IPS DF 6.9 (cell line): Measurements from ENCODE around the gene ADGRL3.
"Not testable (repeated sequence)": the region's sequence is repeated elsewhere in the genome, so short reads cannot be mapped to it uniquely, and the experiment has no call there.

Experiments used
- DNase-seq: peaks from one replicate; pipeline ENCODE4 v3.0.0-alpha.2; 2013; ENCODE audit warnings: low read depth, low spot score
- H3K27ac ChIP-seq: one replicate; pipeline ENCODE4 v1.5.1; 2013; ENCODE audit warnings: low read length, control low read depth
- H3K27me3 ChIP-seq: 2 replicates; pipeline ENCODE4 v1.6.1; 2013; ENCODE audit warnings: mild to moderate bottlenecking, low read length; ENCODE audit not compliant: control insufficient read depth, insufficient read depth
- H3K36me3 ChIP-seq: 2 replicates; pipeline ENCODE4 v1.6.1; 2013; ENCODE audit warnings: low read length; ENCODE audit not compliant: control insufficient read depth, insufficient read depth
- H3K4me1 ChIP-seq: 2 replicates; pipeline ENCODE4 v1.6.1; 2013; ENCODE audit warnings: low read length; ENCODE audit not compliant: control insufficient read depth, insufficient read depth
- H3K4me3 ChIP-seq: 2 replicates; pipeline ENCODE4 v1.5.1; 2013; ENCODE audit warnings: mild to moderate bottlenecking, low read length
- H3K9me3 ChIP-seq: 2 replicates; pipeline ENCODE4 v1.6.1; 2013; ENCODE audit warnings: low read length, inconsistent platforms; ENCODE audit not compliant: control insufficient read depth, insufficient read depth
- whole genome bisulfite sequencing: extraction: QIAGEN DNeasy Blood & Tissue Kit; methylation state at CpG from one replicate; pipeline ENCODE4 v1.1.7; 2013; ENCODE audit warnings: mixed read lengths, missing lambda C conversion rate; ENCODE audit not compliant: insufficient read length, insufficient coverage; 5-methylcytosine and 5-hydroxymethylcytosine counted together

ADGRL3 gene

DNA sequence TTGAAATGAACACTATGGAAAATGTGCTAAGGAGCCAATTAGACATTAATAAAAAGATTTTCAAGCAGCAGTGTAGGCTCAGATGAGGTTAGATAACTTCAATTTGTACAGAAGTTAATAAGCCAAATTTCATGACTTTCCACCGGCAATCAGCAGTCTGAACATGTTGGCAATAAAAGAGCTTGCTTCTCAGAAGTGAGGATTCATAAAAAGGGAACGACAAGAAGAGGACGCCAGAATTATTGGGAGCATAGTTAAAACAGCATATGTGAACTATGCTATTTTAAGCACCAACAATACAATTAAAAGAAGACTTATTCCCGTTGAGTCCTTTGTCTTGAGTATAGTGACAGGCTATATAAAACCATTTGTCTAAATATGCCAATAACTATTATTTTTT is 785.3 kb downstream of the ADGRL3 start:
- no peak overlapping the region for H3K4me3 ChIP-seq
- DNase-seq = no peak
- no CpG with 5 or more reads among the region's 4 CpGs for WGBS
- H3K36me3 ChIP-seq = no peaks in the 10 kb centered on the region
- H3K27me3 ChIP-seq = no peaks in the 10 kb centered on the region
- H3K4me1 ChIP-seq = no peaks in the 10 kb centered on the region; the same call in 1 of the 2 replicates
- no peaks in the 10 kb centered on the region for H3K9me3 ChIP-seq
- H3K27ac ChIP-seq = no peak overlapping the region

GRCh38 chr4:61986929-61987328 is 786.8 kb downstream of the ADGRL3 start:
- H3K36me3 ChIP-seq, H3K4me3 ChIP-seq, H3K9me3 ChIP-seq, DNase-seq, H3K27me3 ChIP-seq, H3K4me1 ChIP-seq, H3K27ac ChIP-seq: not testable (repeated sequence)
- WGBS = no CpG with 5 or more reads among the region's 7 CpGs

DNA sequence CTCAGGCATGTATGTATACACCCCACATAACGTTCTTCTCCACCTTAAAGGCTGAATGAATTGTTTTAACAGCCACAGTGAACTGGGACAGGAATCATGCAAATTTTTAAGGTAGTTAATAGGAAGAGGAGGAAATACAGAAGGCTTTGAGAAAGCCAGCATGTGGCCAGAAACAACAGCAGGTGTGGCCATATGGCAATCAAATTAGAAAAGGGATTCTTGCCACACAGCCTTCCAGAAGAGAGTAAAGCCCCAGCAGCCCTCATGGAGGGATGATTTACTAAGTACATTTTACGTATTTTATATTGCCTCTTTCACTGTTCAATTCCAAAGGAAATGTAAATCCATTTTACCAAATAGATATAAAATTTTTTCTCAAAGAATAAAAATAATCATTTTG is 792.2 kb downstream of the ADGRL3 start:
- no peaks in the 10 kb centered on the region for H3K9me3 ChIP-seq
- H3K4me1 ChIP-seq = no peaks in the 10 kb centered on the region; the same call in 1 of the 2 replicates
- no CpG with 5 or more reads among the region's 2 CpGs for WGBS
- no peaks in the 10 kb centered on the region for H3K36me3 ChIP-seq
- no peak for DNase-seq
- no peaks in the 10 kb centered on the region for H3K27me3 ChIP-seq
- no peak overlapping the region for H3K4me3 ChIP-seq
- no peak overlapping the region for H3K27ac ChIP-seq

DNA sequence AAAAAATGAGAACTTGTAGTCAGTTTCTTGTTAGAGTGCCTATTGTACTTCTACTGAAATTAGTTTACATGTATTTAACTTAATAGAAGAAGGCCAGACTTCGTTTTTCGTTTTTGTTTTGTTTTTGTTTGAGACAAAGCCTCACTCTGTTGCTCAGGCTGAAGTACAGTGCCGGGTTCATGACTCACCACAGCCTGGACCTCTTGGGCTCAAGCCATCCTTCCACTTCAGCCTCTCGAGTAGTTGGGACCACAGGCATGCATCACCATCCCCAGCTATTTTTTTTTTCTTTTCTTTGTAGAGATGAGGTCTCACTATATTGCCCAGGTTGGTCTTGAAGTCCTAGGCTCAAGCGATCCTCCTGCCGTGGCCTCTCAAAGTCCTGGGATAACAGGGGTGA is 793.9 kb downstream of the ADGRL3 start:
- Histone ChIP-seq H3K4me1 (no peaks in the 10 kb centered on the region; the same call in 1 of the 2 replicates), H3K36me3 (no peaks in the 10 kb centered on the region), H3K27ac (no peak overlapping the region), H3K9me3 (no peaks in the 10 kb centered on the region), H3K27me3 (no peaks in the 10 kb centered on the region), H3K4me3 (no peak overlapping the region)
- no peak for DNase-seq
- no CpG with 5 or more reads among the region's 6 CpGs for WGBS

DNA sequence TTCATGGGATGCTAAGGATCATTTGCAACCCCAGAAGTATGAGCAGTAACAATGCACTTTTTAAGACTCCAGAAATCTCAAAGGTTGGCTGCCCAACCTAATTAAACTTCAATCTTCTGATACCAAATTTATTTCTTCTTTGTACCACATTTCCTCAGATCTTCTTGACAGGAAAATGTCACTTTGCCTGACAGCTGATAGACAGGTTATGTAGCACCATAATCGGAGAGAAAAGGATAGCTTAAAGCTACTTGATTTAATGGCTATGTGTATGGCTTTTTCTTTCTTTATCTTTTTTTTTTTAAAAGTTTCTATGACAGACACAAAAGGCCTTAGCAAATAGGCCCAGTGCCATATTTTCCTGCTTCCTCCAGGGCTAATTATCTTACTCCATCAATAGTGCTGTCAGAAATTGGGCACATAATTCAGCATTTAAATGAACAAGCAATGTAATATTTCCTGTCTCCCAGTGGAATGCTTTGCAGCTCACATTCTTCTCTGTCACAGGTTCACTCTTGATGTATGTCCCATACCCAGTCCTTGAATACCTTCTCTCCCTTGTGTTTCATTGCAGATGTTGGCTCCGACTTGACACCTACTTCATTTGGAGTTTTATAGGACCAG is 795.7 kb downstream of the ADGRL3 start:
- no peaks in the 10 kb centered on the region for H3K36me3 ChIP-seq
- no peak for DNase-seq
- H3K4me1 ChIP-seq = no peaks in the 10 kb centered on the region; the same call in 1 of the 2 replicates
- no peaks in the 10 kb centered on the region for H3K9me3 ChIP-seq
- H3K4me3 ChIP-seq = no peak overlapping the region
- WGBS = no CpG with 5 or more reads among the region's 2 CpGs
- H3K27me3 ChIP-seq = no peaks in the 10 kb centered on the region
- H3K27ac ChIP-seq = no peak overlapping the region

DNA sequence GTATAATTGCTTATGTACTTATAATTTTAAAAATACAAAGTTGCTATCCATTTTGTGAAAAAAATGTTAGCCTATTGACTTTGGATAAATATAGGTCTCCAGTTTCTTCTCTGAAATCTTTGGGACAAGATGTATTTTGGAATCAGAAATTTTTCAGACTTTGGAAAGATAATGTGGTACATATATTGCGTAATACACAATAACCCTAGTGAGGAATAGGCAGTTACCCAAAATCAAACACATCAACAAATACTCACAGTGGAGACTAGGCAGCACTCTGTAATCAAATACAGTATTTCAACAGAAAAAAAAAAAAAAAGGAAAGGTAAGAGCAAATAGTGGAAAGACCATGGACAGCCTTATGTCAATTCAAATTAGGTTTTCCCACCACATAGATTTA is 796.8 kb downstream of the ADGRL3 start:
- H3K9me3 ChIP-seq = no peaks in the 10 kb centered on the region
- no peak overlapping the region for H3K4me3 ChIP-seq
- no peaks in the 10 kb centered on the region for H3K27me3 ChIP-seq
- DNase-seq = no peak
- no peaks in the 10 kb centered on the region; the same call in 1 of the 2 replicates for H3K4me1 ChIP-seq
- no peak overlapping the region for H3K27ac ChIP-seq
- H3K36me3 ChIP-seq = no peaks in the 10 kb centered on the region
- WGBS = no CpG with 5 or more reads among the region's 1 CpG

DNA sequence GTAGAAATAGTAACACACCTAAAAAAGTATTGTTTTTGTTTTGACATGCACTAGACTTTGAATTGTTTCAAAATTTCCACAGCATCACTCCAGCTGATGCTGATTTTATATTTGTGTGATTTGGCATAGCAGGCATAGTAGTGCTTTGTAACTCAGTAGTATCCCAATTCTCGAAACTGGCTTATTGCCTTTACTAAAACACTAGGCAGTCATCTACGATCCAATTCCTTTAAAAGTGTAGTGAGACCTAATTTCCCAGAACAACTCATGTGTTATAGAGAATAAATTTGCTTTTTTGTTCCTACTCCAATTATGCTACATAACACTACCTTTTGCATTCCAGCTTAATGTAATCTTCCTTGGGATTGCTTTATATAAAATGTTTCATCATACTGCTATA is 797.7 kb downstream of the ADGRL3 start:
- Histone ChIP-seq H3K9me3 (no peaks in the 10 kb centered on the region), H3K4me1 (no peaks in the 10 kb centered on the region), H3K27ac (no peak overlapping the region), H3K4me3 (no peak overlapping the region), H3K27me3 (no peaks in the 10 kb centered on the region), H3K36me3 (no peaks in the 10 kb centered on the region)
- WGBS = no CpG with 5 or more reads among the region's 2 CpGs
- no peak for DNase-seq

GRCh38 chr4:62003695-62004094 is 803.6 kb downstream of the ADGRL3 start:
- Histone ChIP-seq H3K4me3 (no peak overlapping the region), H3K27ac (no peak overlapping the region), H3K36me3 (no peaks in the 10 kb centered on the region), H3K27me3 (no peaks in the 10 kb centered on the region), H3K9me3 (no peaks in the 10 kb centered on the region), H3K4me1 (no peaks in the 10 kb centered on the region)
- no peak for DNase-seq
- no CpG with 5 or more reads among the region's 1 CpG for WGBS

DNA sequence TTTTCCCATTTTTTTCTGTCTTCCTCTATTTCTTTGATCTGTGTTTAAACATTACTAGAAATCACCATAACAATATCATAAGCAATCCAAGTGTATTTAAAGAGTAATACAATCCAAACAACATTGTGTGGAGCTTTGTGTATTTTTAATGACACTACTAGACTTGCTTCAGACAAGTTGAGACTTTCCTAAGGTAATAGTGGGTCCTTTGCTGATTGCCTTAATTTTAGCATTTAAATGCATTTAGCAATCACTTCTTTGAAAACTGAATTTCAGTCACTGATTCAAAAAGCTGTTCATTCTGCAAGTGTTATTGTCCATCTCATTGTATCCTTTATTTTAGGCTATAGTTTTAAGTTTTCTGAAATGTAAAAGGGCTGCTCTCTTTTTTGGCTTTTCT is 804.8 kb downstream of the ADGRL3 start:
- H3K27me3 ChIP-seq = no peaks in the 10 kb centered on the region
- DNase-seq = no peak
- no peak overlapping the region for H3K4me3 ChIP-seq
- H3K27ac ChIP-seq = no peak overlapping the region
- H3K9me3 ChIP-seq = no peaks in the 10 kb centered on the region
- H3K36me3 ChIP-seq = no peaks in the 10 kb centered on the region
- H3K4me1 ChIP-seq = no peaks in the 10 kb centered on the region

GRCh38 chr4:62006108-62006507 is 806.0 kb downstream of the ADGRL3 start:
- no peaks in the 10 kb centered on the region for H3K27me3 ChIP-seq
- 0 out of 2 replicates have a peak, but pooled peaks cover 1% of the 10 kb centered on the region for H3K4me1 ChIP-seq
- DNase-seq = no peak
- WGBS = no CpG with 5 or more reads among the region's 5 CpGs
- H3K27ac ChIP-seq = no peak overlapping the region
- H3K9me3 ChIP-seq = no peaks in the 10 kb centered on the region
- H3K36me3 ChIP-seq = no peaks in the 10 kb centered on the region
- no peak overlapping the region for H3K4me3 ChIP-seq

DNA sequence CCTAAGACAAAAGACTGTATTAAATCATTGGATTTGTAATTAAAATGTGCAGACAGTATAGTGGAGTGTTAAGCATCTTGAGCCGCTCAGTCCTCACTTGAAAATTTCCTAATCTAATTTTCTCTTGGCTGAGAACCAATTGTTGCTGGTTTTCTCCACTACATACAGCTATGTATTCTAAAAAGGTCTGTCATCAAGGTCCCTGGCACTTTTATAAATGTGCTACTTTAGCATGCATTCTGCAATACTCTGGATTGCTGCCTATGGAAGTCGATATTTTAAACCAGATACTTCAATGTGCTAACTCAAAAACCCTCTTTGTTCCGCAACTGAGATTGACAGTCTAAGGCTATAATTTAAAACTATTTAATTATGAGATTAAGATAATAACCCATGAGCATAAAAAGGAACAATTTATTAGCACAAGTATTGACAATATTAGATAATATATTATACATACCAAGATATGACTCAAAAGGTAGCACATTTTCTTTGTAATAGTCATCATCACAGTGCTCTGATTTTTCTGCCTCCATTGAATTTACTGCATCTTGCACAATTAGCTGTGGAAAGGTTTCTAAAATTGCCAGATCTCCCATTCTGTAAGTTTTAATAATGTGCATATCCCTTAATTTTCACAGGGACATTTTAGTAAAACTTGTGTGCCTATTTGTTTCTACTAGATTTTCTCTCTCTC is 815.1 kb downstream of the ADGRL3 start:
- Histone ChIP-seq H3K9me3 (no peaks in the 10 kb centered on the region), H3K27me3 (no peaks in the 10 kb centered on the region), H3K27ac (no peak overlapping the region), H3K4me1 (no peaks in the 10 kb centered on the region), H3K4me3 (no peak overlapping the region), H3K36me3 (no peaks in the 10 kb centered on the region)
- DNase-seq = no peak
- no CpG with 5 or more reads among the region's 3 CpGs for WGBS
